Measurements from ENCODE around the gene ASF1B.
"Not testable (repeated sequence)": the region's sequence is repeated elsewhere in the genome, so short reads cannot be mapped to it uniquely, and the experiment has no call there.

ASF1B gene

GRCh38 chr19:14158276-14159023 is 22.1 kb upstream of the ASF1B start:
- DNase-seq = no peak

DNA sequence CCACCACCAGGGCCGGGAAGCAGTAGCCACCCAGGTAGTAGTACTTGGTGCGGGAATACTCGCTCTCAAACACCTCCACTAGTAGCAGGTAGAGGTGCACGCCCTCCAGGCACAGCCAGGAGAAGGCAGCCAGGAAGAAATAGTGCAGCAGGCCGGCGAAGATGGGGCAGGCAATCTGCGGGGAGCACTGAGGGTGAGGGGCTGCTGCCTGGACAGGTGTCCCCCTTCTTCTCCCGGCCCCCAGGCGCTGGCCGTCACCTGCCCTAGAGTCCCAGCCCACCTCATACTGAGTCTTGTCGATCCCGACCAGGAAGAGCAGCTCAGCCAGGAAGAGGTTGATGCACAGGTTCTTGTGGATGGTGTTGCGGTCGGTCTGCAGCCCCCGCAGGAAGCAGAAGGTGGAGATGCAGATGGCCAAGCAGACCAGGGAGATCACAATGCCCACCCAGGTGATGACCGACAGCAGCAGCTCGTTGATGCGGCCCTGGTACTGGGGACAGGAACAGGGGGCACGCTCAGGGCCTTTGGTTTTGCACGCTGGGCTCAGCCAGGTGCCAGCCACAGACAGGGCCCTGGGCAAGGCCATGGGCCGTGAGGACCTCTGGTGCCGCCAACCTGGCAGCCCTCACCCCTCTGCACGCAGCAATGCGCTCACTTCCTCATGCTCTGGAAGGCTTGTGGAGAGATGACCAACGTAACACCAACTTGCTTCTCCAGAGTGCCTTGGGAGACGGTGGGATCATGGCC is 20.8 kb upstream of the ASF1B start:
- no peak for DNase-seq

- DNase-seq = no peak
These were observed 19.7 kb upstream of the ASF1B start for GRCh38 chr19:14156122-14156521.

DNA sequence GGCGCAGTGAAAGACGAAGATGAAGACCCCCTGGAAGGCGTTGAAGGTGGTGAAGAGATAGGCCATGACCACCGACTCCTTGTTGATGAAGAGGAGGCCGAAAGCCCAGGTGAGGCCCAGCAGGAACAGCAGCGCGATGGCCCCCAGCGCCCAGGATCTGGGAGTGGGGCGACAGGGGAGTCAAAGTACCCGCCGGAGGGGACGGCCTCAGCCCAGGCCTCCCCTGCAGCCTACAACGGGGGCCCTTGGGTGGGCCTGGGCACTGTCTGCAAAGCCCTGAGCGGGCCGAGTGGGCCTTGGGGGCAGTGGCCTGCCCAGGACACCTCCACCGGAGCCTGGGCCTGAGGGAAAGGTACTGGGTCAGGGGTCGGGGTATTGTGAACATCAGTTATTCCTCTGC is 19.0 kb upstream of the ASF1B start:
- DNase-seq = no peak

DNA sequence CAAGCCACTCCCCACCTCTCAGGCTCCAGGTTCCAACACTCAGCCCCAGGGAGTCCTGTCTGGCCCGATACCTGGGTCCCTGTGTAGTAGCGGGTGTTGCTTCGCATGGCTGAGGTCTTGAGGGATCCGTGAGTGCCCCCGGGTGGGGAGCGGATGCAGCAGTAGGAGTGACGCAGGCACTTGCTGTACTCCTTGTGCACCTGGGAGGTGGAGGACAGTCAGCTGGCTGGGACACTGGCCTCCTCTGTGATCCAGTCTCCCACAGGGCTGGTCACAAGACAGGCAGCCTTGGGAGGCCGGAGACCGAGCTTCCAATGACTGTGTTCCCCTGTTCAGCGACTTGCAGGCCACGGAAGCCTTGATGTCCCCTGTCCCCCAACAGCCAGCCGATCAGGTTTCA is 16.3 kb upstream of the ASF1B start:
- DNase-seq = no peak

DNA sequence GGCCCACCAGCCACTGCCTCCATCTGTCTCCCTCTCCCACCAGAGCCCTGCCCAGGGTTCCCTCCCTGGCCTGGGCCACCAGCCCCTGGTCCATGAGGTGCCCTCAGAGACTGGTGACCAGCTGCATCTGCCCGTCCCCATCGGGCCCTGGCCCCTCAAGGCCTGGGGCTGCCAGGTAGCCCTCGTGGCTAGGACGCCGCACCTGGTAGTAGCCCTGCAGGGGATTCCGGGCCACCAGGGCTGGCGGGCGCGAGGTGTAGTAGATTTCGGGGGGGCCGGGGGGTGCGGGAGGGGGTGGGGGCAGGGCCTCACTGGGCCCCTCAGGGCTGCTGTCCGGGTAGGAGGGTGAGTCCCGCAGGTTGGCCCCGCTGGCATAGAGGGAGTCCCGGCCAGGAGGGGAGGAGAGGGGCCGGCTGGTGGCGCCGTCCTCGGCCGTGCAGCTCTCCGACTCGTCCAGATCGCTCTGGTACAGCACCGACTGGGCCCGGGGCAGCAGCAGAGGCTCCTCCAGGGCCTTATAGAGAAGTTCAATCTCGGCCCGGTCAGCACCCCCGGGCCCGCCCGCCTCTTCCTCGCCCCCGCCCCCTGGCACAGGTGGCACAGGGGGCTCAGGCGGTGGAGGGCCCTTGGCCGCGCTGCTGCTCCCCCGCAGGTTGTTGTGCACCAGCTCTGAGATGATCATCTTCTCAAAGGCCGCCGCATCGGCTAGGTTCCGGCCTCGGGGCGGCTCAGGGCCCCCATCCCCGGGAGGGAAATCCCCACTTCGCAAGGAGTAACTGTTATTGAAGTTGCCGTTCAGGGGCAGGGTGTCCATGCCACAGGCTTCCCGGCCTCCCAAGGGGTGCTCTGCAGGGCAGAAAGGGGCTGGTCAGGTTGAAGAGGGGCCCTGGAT is 14.6 kb upstream of the ASF1B start:
- no peak for DNase-seq

- no peak for DNase-seq
These were observed 13.8 kb upstream of the ASF1B start for GRCh38 chr19:14150041-14150769.

DNA sequence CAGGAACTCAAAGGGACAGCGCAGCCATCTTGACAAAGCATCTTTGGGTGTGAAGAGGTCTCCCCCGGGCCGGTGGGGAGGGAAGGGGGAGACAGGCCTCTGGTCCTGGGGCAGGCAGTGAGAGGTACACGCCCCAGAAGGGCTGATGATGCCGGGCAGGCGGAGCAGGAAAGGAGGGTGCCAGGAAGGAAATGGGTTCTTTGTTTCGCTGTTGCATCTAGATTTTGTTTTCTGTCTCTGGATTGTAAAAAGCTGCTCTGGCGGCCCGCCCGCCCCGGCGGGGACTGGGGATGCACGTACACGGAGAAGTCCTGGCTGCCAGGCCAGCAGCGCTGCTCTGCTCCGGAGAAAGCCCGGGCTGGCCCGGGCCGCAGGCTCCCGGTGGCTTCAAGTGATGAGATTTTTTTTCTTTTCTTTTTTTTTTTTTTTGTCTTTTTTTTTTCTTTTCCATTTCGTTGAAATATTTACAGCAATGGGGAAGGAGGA is 13.2 kb upstream of the ASF1B start:
- DNase-seq = no peak

DNA sequence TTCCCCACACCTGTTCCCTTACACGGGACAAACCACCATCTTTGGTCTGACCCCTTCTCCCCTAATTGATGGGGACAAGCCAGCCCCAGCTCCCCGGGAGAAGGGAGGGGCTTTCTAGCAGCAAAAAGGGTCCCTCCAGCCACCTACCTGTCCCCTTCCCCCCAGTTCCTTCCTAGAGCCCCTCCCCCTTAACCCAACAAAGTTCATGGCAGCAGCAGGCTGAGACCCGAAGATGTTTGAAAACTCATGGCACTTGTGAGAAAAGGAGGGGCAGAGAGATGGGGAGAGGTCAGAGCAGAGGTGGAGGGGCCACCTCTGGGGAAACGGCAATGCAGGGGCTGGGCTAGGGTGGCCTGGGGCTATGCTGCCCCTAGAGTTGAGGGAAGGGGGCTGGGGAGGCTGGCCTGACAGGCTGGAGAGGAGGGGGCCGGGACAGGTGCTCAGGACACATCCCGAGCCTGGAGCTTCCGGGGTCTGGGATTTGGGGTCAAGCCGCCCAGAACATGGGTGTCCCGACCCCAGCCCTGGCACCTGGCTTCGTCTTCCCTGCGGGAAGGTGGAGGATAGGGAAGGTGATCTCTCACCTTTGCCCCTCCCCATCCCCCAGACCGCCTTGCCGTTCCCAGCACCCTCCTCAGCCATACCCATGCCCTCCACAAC is 12.5 kb upstream of the ASF1B start:
- no peak for DNase-seq

- DNase-seq = peak; percentile 55
These were observed 11.6 kb upstream of the ASF1B start for GRCh38 chr19:14147797-14148605.

DNA sequence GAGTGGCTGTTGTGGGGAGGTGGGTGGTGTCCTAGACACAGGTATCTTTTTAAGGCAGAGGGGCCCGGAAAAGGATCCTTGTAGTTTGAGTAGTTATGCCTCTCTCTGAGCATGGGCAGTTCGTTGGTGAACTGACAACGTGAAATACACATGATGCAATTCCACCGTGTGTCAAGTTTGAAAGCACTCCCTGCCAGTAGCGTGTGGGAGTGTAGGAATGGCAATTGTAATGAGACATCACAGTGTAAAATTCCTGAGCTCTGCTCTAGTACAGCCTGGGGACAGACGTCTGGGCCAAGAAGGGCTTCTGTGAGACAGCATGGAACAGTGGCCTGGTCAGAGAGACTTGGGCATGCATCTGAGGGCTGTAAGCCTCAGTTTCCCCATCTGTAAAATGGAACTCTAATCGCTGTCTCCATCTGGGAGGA is 10.4 kb upstream of the ASF1B start:
- DNase-seq = no peak

- DNase-seq = not testable (repeated sequence)
These were observed 9.8 kb upstream of the ASF1B start for GRCh38 chr19:14146169-14146568.

GRCh38 chr19:14145381-14145780 is 9.0 kb upstream of the ASF1B start:
- no peak for DNase-seq

DNA sequence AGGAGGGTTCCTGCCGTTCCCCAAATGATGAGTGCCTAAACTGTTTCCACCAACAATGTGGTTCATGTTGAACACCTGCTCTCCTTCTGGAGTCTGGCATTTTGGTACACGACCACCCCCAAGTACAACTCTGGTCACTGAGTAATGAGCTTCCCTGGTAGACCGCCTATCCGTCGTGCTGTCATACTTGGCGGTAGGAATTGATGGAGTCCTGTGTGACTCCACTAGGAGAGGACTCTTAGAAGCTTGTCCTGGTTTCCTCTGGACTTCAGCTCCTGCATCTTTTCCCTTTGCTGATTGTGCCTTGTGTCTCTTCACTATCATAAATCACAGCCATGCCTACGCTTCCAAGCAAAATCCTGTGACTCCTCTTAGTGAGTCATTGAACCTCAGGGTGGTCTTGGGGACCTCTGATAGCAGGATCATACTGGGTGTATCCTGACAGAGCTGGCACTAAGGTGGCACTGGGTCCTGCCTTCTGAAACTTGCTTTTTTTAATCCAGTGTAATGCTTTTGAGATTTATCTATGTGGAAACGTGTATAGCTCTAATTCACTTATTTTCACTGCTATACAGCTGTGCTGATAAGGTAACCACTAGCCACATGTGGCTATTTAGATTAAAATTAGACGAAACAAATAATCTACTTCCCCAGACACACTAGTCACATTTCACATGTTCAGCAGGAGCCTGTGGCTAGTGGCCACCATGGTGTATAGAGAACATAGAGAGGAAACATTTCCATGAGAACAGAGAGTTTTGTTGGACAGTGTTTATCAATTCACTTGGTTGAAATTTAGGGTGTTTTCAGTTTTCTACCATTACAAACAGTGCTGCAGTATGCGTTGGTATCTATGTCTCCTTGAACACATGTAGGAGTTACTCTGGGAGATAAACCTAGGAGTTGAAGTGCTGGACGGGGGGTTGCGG is 6.1 kb upstream of the ASF1B start:
- DNase-seq = no peak

- DNase-seq = no peak
These were observed 4.7 kb upstream of the ASF1B start for GRCh38 chr19:14141041-14141440.

DNA sequence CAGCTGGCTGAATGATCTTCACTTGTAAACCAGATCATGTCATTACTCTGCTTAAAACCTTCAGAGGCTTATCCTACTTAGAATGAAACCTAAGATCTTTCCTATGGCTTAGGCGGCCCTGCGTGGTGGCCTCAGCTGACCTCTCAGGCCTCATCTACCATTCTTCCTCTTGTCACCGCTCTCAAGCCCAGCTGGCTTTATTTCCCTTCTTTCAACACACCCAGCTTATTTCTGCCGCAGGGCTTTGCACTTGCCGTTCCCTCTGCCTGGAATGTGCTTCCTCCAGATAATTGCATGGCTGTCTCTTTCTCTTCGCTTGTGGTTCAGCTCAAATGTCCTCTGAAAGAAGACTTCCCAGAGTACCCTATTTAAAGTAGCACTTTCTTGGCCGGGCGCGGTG is 3.6 kb upstream of the ASF1B start:
- no peak for DNase-seq

GRCh38 chr19:14138576-14139265 is 2.3 kb upstream of the ASF1B start:
- no peak for DNase-seq

DNA sequence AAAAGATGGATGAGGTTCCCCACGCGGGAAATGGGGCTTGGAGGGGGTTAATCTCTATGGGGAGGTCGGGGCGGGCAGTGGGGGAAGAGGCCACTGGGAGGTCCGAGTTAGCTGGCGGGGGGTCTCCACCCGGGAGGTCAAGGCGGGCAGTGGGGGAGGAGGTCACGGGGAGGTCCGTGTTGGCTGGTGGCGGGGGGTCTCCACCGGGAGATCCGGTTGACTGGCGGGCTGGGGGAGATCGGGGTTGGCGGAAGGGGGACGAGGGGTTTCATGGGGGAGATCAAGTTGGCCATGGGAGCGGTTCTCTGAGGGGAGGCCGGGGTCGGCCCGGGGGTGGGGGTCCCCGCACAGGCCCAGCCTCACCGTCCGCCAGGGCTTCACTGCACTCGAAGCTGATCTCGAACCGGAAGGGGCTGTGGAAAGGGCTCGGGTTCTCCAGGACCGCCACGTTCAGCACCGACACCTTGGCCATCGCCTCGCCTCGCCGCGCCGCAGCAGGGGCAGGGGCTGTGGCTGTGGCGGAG is 342 bp downstream of the ASF1B start:
- no peak for DNase-seq

DNA sequence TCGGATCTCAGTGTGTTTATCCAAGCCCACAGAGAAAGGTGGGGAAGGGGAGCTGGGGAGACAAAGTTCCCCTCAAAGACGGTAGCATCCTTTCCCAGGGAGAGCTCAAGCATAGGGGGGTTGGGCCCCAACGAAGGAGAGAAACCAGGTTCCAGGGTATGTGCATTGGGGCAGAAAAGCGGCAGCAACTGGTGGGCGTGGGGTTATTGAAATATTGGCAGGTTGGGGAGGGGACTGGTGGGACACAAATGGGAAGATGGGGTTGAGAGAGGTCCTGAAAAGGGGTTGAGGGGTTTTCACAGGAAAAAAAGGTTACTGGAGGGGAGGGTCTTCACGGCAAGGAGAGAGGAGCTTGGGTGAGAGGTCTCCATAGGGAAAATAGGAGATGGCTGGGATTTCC is 1.0 kb downstream of the ASF1B start:
- DNase-seq = no peak

Data from RPMI8226 (cell line).